ENCODE results near the gene DAB2IP.
A peak's percentile ranks its signal among the peaks of the same experiment; 100 is the strongest.

Gene DAB2IP

GRCh38 chr9:121686930-121687541, 35.6 kb downstream of the DAB2IP start:
- DNase-seq: peak in 2 of 6 experiments; percentile 8 to 27

DNA sequence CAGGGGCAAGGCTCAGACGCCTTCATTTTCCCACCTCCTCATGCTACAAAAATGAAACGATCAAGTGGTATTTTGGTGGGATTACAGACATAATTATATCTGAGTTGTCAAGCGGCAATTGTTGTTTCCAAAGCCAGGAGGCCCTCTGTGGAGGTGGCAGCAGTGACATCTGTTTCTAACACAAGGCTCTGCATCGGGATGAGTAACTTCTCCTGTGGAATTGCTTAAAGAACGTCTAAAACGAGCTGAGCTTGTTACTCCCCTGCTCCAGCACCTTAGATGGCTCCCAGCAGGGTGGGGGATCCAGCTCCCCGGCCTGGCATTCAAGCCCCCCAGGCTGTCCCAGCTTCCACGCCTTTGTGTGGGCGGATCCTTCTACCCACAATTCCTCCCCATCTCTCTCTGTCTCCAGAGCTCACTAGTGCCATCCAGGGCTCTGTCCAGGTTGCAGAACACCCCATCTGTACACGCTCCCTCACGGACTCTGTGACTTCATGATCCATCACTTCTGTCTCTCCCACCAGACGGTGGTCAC, 36.8 kb downstream of the DAB2IP start:
- DNase-seq: no peak

GRCh38 chr9:121688681-121689080, 37.2 kb downstream of the DAB2IP start:
- DNase-seq: no peak

- no peak for DNase-seq
These were observed 38.2 kb downstream of the DAB2IP start for GRCh38 chr9:121689461-121690157.

DNA sequence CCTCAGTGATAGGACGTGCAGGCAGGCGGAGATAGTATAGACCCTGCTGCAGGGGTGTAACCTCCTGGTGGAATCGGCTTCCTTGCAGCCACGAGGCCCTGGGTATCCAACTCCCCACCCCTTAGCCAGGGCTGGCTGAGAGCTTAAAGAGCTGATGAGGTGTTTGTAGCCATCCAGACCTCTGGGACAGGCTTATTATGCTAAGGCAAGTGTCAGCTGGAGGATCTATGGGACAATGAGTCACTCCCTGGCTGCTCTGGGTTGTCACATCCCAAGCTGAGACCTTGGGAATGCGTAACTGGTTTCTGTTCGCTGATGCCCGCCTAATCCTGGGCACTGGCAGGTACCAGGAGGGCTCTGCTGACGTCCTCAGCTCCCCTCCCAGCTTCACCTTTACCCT, 38.9 kb downstream of the DAB2IP start:
- DNase-seq: no peak

DNA sequence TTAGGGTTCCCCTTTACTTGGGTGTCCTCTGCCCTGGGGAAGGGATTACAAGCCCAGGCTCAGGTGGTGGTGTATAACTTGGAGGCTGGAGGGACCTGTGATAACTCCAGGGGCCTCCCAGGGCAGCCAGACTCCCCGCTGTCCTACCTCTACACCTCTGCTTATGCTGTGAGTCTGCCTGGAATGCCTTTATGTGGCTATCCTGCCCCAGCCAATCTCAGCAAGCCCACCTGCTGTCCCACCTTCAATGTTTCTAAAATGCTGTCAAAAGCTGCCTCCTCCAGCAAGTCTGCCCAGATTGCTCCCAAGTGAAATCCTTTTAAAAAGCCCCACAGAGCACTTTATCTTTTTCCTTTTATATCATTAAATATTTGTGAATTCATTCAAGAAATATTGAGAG, 39.3 kb downstream of the DAB2IP start:
- DNase-seq: no peak

DNA sequence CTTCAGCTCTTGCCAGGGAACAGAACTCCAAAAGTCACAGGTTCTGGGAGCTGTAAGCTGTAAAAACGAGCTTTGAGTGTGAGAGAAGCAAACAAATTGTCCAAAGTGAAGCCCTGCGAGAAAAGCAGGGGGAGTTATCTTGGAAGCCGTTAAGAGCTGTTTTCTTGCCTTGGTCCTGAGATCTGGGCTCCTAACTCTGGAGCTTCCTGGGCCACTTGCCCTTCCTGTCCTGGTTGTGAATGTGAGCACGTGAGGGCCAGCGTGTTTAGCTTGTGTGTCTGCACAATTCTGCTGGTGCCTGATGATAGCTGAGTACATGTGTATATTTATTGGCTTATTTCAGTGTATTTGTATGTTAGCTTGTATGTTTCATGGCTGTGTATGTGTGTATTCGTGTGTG, 40.5 kb downstream of the DAB2IP start:
- no peak for DNase-seq

- DNase-seq: no peak
These were observed 41.4 kb downstream of the DAB2IP start for GRCh38 chr9:121692606-121693387.

DNA sequence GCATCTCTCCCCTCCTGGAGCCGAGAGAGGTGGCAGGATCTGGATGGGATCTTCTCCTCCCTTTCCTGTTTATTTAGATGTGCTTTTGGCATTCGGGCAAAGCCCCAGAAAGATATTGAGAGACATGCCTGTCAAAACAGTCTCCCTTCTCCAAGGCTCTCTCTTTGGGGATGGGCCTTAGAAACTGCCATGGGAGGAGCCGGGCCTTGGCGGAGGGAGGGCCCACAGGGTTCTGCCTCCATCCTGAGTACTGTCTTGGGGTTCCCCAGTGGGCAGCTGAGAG, 41.9 kb downstream of the DAB2IP start:
- no peak for DNase-seq

GRCh38 chr9:121694001-121694400, 42.6 kb downstream of the DAB2IP start:
- no peak for DNase-seq

DNA sequence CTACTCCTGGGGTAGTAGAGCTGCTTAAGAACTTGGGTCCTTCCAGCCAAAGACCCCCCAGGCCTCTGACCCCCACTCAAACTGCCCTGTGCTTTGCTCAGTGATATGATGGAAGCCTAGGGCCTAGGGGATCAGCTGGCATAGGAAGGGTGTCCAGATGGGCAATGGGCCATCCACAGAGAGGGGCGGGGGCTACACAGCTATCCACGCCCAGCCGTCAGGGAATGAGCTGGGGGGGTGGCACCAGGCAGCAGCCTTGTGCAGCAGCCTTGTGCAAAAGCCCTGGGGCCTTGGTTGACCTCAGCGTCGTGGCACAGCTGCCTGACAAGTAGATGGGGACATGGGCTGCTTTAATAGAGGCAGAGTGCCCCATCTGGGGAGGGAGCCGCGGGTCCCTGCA, 43.2 kb downstream of the DAB2IP start:
- DNase-seq: no peak

GRCh38 chr9:121696930-121697329, 45.5 kb downstream of the DAB2IP start:
- DNase-seq: no peak

DNA sequence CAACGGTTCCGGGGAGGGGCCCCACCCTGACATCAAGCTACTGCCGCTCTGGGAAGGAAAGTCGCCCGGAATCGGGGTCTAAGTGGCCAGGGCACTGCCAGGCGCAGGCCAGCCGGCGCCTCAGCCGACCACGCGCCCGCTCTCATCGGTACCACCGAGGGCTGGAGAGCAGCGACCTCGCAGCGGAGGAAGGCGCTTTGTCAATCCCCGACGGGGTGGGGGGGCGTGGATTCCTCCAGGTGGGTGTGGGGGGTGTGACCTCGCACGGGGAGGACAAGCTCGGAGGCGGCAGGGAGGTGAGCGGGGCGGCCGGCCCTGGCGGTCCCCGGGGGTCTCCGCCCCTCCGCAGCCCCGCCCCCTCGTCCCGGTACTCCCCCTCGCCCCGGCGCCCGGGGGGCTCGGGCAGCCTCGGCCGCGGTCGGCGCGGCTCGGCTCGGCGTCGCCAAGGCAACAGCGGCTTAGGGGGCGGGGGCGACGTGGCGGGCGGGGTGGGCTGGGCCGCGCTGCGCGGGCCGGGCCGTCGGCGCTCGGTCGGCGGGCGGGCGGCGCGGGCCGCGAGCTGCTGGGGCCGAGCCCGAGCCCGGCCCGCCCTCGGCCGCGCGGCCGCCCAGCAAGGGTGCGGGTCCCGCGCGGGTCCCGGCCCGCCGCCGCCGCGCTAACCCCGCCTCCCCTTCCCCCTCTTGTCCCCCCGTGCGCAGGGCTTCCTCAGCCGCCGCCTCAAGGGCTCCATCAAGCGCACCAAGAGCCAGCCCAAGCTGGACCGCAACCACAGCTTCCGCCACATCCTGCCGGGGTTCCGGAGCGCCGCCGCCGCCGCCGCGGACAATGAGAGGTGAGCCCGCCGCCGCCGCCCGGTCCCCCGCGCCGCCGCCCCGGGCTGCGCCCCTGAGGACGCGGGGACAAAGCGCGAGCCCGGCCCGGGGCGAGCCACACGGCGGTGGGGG, 47.5 kb downstream of the DAB2IP start:
- peak in 1 of 6 experiments; percentile 12 for DNase-seq

DNA sequence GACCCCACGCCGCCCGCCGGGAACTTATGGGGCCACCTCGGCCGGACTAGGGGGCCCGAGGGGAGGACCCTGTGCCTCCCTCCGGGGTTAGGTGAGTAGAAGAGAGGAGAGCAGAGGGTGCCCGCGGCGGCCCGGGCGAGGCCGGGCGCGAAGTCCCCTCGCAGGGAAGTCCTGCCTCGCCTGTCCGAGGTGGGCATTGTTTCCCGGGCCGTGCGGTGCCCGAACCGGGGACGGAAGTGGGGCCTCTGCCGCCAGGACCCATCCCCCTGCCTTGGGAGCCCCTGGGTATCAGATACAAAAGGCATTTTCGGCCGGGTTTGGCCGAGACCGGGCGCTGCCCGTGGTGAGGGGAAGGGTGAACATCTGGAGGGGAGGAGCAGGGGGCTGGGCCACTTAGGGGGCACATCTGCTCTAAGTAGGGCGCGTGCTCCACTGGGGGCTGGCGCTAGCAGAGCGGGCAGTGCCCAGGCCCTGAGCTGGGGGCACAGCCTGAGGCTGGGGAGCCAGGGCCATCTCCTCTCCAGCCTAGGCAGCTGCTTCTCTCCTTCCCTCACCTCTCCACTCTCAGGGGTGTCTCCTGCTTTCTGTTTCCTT, 48.2 kb downstream of the DAB2IP start:
- no peak for DNase-seq

GRCh38 chr9:121700165-121700831, 48.9 kb downstream of the DAB2IP start:
- DNase-seq: no peak

GRCh38 chr9:121700832-121701419, 49.5 kb downstream of the DAB2IP start:
- DNase-seq: no peak

- no peak for DNase-seq
These were observed 50.4 kb downstream of the DAB2IP start for GRCh38 chr9:121701736-121702261.

GRCh38 chr9:121703014-121703734, 51.7 kb downstream of the DAB2IP start:
- DNase-seq: no peak

DNA sequence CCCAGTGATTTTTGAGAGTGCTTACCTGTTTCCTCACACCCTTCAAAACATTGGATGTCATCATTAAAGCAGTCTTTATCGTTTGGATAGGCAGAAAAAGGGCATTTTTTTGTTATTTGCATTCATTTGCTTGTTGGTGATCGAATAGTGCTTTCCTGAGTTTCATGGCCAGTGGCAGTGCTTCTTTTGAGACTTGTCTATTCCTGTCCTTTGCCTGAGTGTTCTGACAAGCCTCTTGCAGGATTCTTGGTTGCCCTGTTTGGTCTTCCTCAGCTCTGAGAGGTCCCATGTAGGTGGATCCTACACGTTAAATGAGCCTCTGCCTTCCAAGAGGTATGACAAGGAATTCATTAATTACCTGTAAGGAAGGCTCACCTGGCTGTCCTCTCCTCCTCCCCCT, 52.8 kb downstream of the DAB2IP start:
- no peak for DNase-seq

DNA sequence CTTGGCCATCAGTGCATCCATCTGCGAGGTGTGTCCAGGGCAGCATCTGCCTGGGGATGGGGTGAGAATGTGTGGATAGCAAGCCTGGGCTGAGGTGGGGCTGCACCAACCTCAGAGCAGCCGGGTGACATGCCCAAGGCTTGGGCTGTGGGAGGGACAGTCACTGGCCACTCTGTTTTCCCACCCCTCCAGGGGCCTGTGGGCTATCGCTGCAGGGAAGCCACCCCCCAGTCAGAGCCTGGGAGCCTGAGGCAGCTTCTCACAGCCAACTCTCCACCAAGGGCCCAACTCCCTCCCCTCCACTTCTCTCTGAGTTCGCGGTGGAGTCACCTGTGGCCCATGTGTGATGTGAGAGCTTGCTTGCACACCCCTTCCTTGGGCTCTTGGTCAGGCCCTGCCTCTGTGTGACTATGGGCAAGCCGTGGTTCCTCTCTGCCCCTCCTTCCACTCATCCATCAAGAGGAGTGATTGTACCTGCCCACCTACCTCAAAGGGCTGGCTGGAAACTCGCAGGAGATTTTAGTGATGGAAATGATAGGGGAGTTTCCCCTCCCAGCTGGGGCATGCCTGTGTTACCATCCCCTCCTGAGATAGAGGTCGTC, 54.8 kb downstream of the DAB2IP start:
- DNase-seq: no peak
